Testis (tissue), 3 donors: ENCODE results near the gene OSBPL9. TPM values are rescaled to one million over a fixed set of nuclear protein-coding genes. Genes with fewer than 3 reads are reported as not detected.

Source experiments
- DNase-seq: peaks from one replicate; pipeline ENCODE4 v3.0.0-alpha.2; 2019
- H3K27ac ChIP-seq, 2 donors: fragments of 200-600 bp; sonication (generic); one replicate each; pipeline ENCODE4 v1.5.1; 2019
- H3K27me3 ChIP-seq: fragments of 200-600 bp; sonication (generic); one replicate; pipeline ENCODE4 v1.5.1; 2019
- H3K36me3 ChIP-seq: fragments of 200-600 bp; sonication (generic); one replicate; pipeline ENCODE4 v1.5.1; 2017; ENCODE audit warnings: low read depth; ENCODE audit errors: missing control alignments
- H3K4me1 ChIP-seq: fragments of 200-600 bp; sonication (generic); one replicate; pipeline ENCODE4 v1.5.1; 2019
- H3K4me3 ChIP-seq, 2 donors: fragments of 200-600 bp; sonication (generic); one replicate each; pipeline ENCODE4 v1.5.1; 2017 to 2019
- H3K9me3 ChIP-seq: fragments of 200-600 bp; sonication (generic); one replicate; pipeline ENCODE4 v1.5.1; 2017
- POLR2A ChIP-seq: fragments of 450-650 bp; IDR thresholded peaks from one replicate; pipeline ENCODE4 v1.6.1; 2017; ENCODE audit warnings: antibody characterized with exemption, mild to moderate bottlenecking, moderate library complexity
- WGBS, 2 donors: methylation state at CpG; one replicate each; pipeline ENCODE4 v1.1.5; 2018; 5-methylcytosine and 5-hydroxymethylcytosine counted together
- intact Hi-C: fragments of 100-400 bp; cut with DNase I; formaldehyde crosslinking; loops from one replicate; pipeline ENCODE4 v1.15.1; 2023; ENCODE audit warnings: low total_unique reads
- polyA plus RNA-seq: library from polyadenylated mRNA; stranded (reverse); fragments of 350-450 nt; fragmentation: Illumina TruSeq; extraction: RNeasy Lipid Tissue Mini Kit (QIAGEN cat#74804); gene quantifications from one replicate; pipeline ENCODE4 v1.2.3, GENCODE V29; 2014; ENCODE audit warnings: low read depth, low replicate concordance; ENCODE audit not compliant: insufficient read depth
- total RNA-seq, 2 donors: library from RNA; depleted of rRNA; stranded (reverse); fragments of >200 nt; gene quantifications; one replicate each; pipeline ENCODE4 v1.2.3, GENCODE V29; 2016
- TF ChIP-seq, protein P1 (sequence below), 3 experiments: fragments of 450-650 bp in 2 of 3; fragments of 200-600 bp in 1 of 3; sonication (generic) in 1 of 3; IDR thresholded peaks; one replicate each; pipeline ENCODE4 v1.5.1; 2016 to 2019; ENCODE audit warnings: antibody characterized with exemption in 3 of 3, mild to moderate bottlenecking in 2 of 3, moderate library complexity in 1 of 3

The OSBPL9 gene
- total and polyA plus RNA-seq, 3 donors from 2014 or later, result 59.3 to 160 (median 117) TPM

GRCh38 chr1:51788938-51789337 lies 172.0 kb downstream of the OSBPL9 start:
- H3K4me1 ChIP-seq, result no peaks in the 10 kb centered on the region
- no peak overlapping the region for H3K4me3 ChIP-seq
- intact Hi-C loops, result no loop called here
- TF ChIP-seq, protein P1, sequence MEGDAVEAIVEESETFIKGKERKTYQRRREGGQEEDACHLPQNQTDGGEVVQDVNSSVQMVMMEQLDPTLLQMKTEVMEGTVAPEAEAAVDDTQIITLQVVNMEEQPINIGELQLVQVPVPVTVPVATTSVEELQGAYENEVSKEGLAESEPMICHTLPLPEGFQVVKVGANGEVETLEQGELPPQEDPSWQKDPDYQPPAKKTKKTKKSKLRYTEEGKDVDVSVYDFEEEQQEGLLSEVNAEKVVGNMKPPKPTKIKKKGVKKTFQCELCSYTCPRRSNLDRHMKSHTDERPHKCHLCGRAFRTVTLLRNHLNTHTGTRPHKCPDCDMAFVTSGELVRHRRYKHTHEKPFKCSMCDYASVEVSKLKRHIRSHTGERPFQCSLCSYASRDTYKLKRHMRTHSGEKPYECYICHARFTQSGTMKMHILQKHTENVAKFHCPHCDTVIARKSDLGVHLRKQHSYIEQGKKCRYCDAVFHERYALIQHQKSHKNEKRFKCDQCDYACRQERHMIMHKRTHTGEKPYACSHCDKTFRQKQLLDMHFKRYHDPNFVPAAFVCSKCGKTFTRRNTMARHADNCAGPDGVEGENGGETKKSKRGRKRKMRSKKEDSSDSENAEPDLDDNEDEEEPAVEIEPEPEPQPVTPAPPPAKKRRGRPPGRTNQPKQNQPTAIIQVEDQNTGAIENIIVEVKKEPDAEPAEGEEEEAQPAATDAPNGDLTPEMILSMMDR (IDR thresholded peaks at IDR 0.05), result no peak
- TF ChIP-seq POLR2A, result no peak
- H3K27ac ChIP-seq, result no peak overlapping the region
- H3K9me3 ChIP-seq, result no peaks in the 10 kb centered on the region
- no peaks in the 10 kb centered on the region for H3K36me3 ChIP-seq
- 75 to 81% methylated on average over 2 of the region's 2 CpGs for WGBS, 2 donors
- no peaks in the 10 kb centered on the region for H3K27me3 ChIP-seq
- no peak for DNase-seq

- WGBS, 2 donors, result 88 to 93% methylated on average over 1 of the region's 1 CpG
- no peak overlapping the region for H3K4me3 ChIP-seq
- DNase-seq, result no peak
- H3K4me1 ChIP-seq, result no peaks in the 10 kb centered on the region
- TF ChIP-seq POLR2A, result no peak
- TF ChIP-seq, protein P1 (IDR thresholded peaks at IDR 0.05), result no peak
- no peak overlapping the region for H3K27ac ChIP-seq
- H3K36me3 ChIP-seq, result no peaks in the 10 kb centered on the region
- H3K27me3 ChIP-seq, result no peaks in the 10 kb centered on the region
- H3K9me3 ChIP-seq, result no peaks in the 10 kb centered on the region
- intact Hi-C loops, result no loop called here
Observed at GRCh38 chr1:51789342-51789741, 172.4 kb downstream of the OSBPL9 start.

DNA sequence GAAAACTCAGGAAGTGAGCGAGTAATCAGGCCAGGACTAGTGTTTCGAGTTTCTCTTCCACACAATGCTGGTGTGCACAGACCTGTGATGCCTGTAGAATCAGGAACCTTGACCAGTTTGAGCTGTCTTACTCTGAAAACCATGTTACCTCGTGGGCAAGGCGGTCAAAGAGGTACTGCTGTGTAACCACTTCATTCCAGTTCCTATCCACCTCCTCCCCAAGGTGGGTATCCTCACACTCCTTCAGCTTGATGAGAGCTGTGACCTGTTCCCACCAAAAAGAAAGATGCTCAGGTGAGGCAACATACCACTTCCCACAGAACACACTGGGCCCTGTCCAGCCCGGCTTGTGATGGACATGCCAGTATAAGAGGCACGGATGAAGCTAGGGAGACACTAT lies 173.5 kb downstream of the OSBPL9 start:
- WGBS, 2 donors, result 93 to 96% methylated on average over 6 of the region's 6 CpGs
- Histone ChIP-seq H3K27me3 (no peaks in the 10 kb centered on the region), H3K4me1 (no peaks in the 10 kb centered on the region), H3K36me3 (no peaks in the 10 kb centered on the region), H3K9me3 (no peaks in the 10 kb centered on the region), H3K27ac (no peak overlapping the region), H3K4me3 (no peak overlapping the region)
- TF ChIP-seq, protein P1 (IDR thresholded peaks at IDR 0.05), result no peak
- TF ChIP-seq POLR2A, result no peak
- DNase-seq, result no peak
- intact Hi-C loops, result no loop called here

GRCh38 chr1:51791888-51792287 lies 175.0 kb downstream of the OSBPL9 start:
- H3K27me3 ChIP-seq, result no peaks in the 10 kb centered on the region
- H3K9me3 ChIP-seq, result no peaks in the 10 kb centered on the region
- H3K4me1 ChIP-seq, result no peaks in the 10 kb centered on the region
- no peaks in the 10 kb centered on the region for H3K36me3 ChIP-seq
- DNase-seq, result no peak
- no peak overlapping the region for H3K27ac ChIP-seq
- 88 to 91% methylated on average over 1 of the region's 1 CpG for WGBS, 2 donors
- TF ChIP-seq, protein P1 (IDR thresholded peaks at IDR 0.05), result no peak
- no peak for TF ChIP-seq POLR2A
- intact Hi-C loops, result no loop called here
- H3K4me3 ChIP-seq, result no peak overlapping the region

DNA sequence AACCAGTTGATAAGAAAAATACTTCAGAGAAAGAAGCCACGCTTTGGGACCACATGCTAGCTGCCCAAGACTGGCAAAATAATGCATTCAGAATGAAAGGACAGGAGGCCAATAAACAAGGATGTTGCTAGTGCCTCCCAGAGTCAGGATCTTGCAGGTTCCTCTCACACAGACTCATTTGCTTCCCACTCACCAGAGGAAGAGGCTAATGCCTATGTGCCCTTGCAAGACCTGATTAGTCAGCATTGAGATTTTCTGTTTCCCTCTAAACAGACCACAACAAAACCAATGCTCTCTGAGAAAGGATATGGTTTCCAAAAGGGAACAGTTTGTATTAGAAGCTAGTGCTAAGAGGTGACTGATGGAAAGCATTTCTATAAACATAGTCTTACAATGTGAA lies 176.0 kb downstream of the OSBPL9 start:
- Histone ChIP-seq H3K36me3 (no peaks in the 10 kb centered on the region), H3K27ac (no peak overlapping the region), H3K4me3 (no peak overlapping the region), H3K27me3 (no peaks in the 10 kb centered on the region), H3K9me3 (no peaks in the 10 kb centered on the region), H3K4me1 (no peaks in the 10 kb centered on the region)
- DNase-seq, result no peak
- WGBS, 2 donors, result 92 to 100% methylated on average over 1 of the region's 1 CpG
- TF ChIP-seq, protein P1 (IDR thresholded peaks at IDR 0.05), result no peak
- no peak for TF ChIP-seq POLR2A
- intact Hi-C loops, result no loop called here
